ENCODE data around the gene RNF150.

Gene RNF150

GRCh38 chr4:140857111-140857510, 276.2 kb downstream of the RNF150 start:
- no peak for DNase-seq
- in situ Hi-C loops (cut with HindIII; ENCODE audit: low pct_ligation_motif_present, low sequenced_read_pairs), result no loop called here
- no peak for TF ChIP-seq CTCF (IDR thresholded peaks at IDR 0.05; ENCODE audit: low read depth, low read length, missing control alignments)
- H3K36me3 ChIP-seq (replicated peaks), result no peaks in the 10 kb centered on the region
- H3K27ac ChIP-seq, result no peak overlapping the region
- H3K27me3 ChIP-seq (replicated peaks), result no peaks in the 10 kb centered on the region
- H3K4me3 ChIP-seq (ENCODE audit: low read depth, low read length), result no peak overlapping the region

GRCh38 chr4:140856621-140857062, 276.6 kb downstream of the RNF150 start:
- peak; percentile 63 for DNase-seq
- H3K4me3 ChIP-seq (ENCODE audit: low read depth, low read length), result no peak overlapping the region
- in situ Hi-C loops (cut with HindIII; ENCODE audit: low pct_ligation_motif_present, low sequenced_read_pairs), result no loop called here
- H3K27me3 ChIP-seq (replicated peaks), result no peaks in the 10 kb centered on the region
- no peak overlapping the region for H3K27ac ChIP-seq
- no peak for TF ChIP-seq CTCF (IDR thresholded peaks at IDR 0.05; ENCODE audit: low read depth, low read length, missing control alignments)
- H3K36me3 ChIP-seq (replicated peaks), result no peaks in the 10 kb centered on the region

GRCh38 chr4:140854168-140854567, 279.1 kb downstream of the RNF150 start:
- TF ChIP-seq CTCF (IDR thresholded peaks at IDR 0.05; ENCODE audit: low read depth, low read length, missing control alignments), result no peak
- Histone ChIP-seq H3K27ac (no peak overlapping the region), H3K27me3 (replicated peaks) (no peaks in the 10 kb centered on the region), H3K4me3 (ENCODE audit: low read depth, low read length) (no peak overlapping the region), H3K36me3 (replicated peaks) (no peaks in the 10 kb centered on the region)
- DNase-seq, result no peak
- in situ Hi-C loops (cut with HindIII; ENCODE audit: low pct_ligation_motif_present, low sequenced_read_pairs), result no loop called here

GRCh38 chr4:140851804-140852203, 281.5 kb downstream of the RNF150 start:
- H3K27ac ChIP-seq, result no peak overlapping the region
- H3K27me3 ChIP-seq (replicated peaks), result no peaks in the 10 kb centered on the region
- in situ Hi-C loops (cut with HindIII; ENCODE audit: low pct_ligation_motif_present, low sequenced_read_pairs), result no loop called here
- H3K36me3 ChIP-seq (replicated peaks), result no peaks in the 10 kb centered on the region
- TF ChIP-seq CTCF (IDR thresholded peaks at IDR 0.05; ENCODE audit: low read depth, low read length, missing control alignments), result no peak
- no peak for DNase-seq
- H3K4me3 ChIP-seq (ENCODE audit: low read depth, low read length), result no peak overlapping the region

GRCh38 chr4:140851032-140851636, 282.1 kb downstream of the RNF150 start:
- TF ChIP-seq CTCF (IDR thresholded peaks at IDR 0.05; ENCODE audit: low read depth, low read length, missing control alignments), result peak; percentile 81
- Histone ChIP-seq H3K27ac (no peak overlapping the region), H3K36me3 (replicated peaks) (no peaks in the 10 kb centered on the region), H3K4me3 (ENCODE audit: low read depth, low read length) (no peak overlapping the region), H3K27me3 (replicated peaks) (no peaks in the 10 kb centered on the region)
- DNase-seq, result peak; percentile 51
- in situ Hi-C loops (cut with HindIII; ENCODE audit: low pct_ligation_motif_present, low sequenced_read_pairs), result no loop called here

- Histone ChIP-seq H3K4me3 (ENCODE audit: low read depth, low read length) (no peak overlapping the region), H3K27me3 (replicated peaks) (no peaks in the 10 kb centered on the region), H3K36me3 (replicated peaks) (no peaks in the 10 kb centered on the region), H3K27ac (no peak overlapping the region)
- in situ Hi-C loops (cut with HindIII; ENCODE audit: low pct_ligation_motif_present, low sequenced_read_pairs), result no loop called here
- no peak for TF ChIP-seq CTCF (IDR thresholded peaks at IDR 0.05; ENCODE audit: low read depth, low read length, missing control alignments)
- no peak for DNase-seq
Observed at GRCh38 chr4:140849526-140849925, 283.7 kb downstream of the RNF150 start.
